ENCODE data around the gene CACNA1I. TPM values are rescaled to one million over a fixed set of nuclear protein-coding genes. Genes with fewer than 3 reads are reported as not detected.

Gene CACNA1I
- total and polyA plus RNA-seq, 2 of the 8 experiments (the other 6 are each of a cell fraction or from before 2014, with no cell fraction given): 0.77 to 1.2 TPM

- no peak for TF ChIP-seq CHD7 (IDR thresholded peaks at IDR 0.05; ENCODE audit: insufficient replicate concordance, low read length)
- TF ChIP-seq FOSL1 (IDR thresholded peaks at IDR 0.05; ENCODE audit: insufficient read depth, low read depth, low read length): no peak
- TF ChIP-seq TBP (IDR thresholded peaks at IDR 0.05; ENCODE audit: low read depth, low read length): no peak
- no peak for TF ChIP-seq GTF2F1 (IDR thresholded peaks at IDR 0.05; ENCODE audit: borderline replicate concordance, low read depth, low read length)
- TF ChIP-seq KDM5A (IDR thresholded peaks at IDR 0.05; ENCODE audit: low read length): no peak
- no peak for TF ChIP-seq SUZ12 (IDR thresholded peaks at IDR 0.05; ENCODE audit: low read length)
Observed at GRCh38 chr22:39645532-39645931, 75.0 kb downstream of the CACNA1I start (continued).
